Stimulated activated CD4-positive, alpha-beta T cell treated with anti-CD3 and anti-CD28 coated beads, Interleukin-4, amount 100 ng/mL, for 4 hours (primary cell): ENCODE measurements around the gene PZP.

ENCODE experiments used
- DNase-seq, 2 experiments: peaks; one replicate each; pipeline ENCODE4 v3.0.0-alpha.2; 2020

PZP gene

GRCh38 chr12:9101018-9101687 lies 107.0 kb downstream of the PZP start:
- DNase-seq, result no peak

DNA sequence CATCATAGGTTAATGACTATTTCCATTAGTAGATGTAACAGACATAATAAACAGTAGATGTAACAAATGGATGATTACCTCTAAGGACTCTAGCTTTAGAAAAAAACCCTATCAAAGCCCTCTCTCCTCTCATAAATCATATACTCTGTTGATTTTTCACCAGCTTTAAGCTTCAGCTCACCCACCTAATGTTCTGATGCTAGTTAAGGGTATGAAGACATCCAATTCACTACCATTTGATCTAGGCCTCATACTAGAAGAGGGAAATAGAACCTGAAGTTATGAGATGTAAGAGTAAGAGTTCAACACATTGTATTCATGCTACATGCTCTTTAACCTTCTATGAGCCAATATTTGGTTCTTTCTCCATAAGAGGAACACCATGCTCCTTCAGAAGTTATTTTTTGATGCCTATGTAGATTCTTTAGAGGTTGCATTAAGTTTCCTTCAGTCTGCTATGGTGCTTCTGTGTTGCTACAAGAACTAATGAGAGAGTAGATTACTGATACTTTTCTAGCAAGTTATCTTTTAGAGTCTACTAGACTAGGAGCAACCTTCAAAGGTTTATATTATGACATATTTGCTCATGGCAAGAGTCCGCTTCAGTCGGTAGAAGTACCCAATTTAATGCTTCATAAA lies 108.5 kb downstream of the PZP start:
- no peak for DNase-seq
